ENCODE data around the gene SPIB.

DNA sequence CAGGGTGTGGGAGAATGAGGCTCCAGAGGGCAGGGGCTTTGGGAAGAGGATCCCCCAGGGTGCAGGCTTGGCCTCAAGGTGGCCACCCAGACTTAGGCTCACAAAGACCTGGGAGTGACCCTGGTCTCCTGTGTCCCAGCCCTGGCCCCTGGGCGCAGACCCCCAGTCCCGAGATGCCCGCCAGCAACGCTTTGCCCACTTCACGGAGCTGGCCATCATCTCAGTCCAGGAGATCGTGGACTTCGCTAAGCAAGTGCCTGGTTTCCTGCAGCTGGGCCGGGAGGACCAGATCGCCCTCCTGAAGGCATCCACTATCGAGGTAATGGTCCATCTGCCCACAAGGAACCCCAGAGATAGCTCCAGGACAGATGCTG lies 39.9 kb upstream of the SPIB start:
- no peak for TF ChIP-seq CTCF (IDR thresholded peaks at IDR 0.05)
- no peak for TF ChIP-seq POLR2A (IDR thresholded peaks at IDR 0.05; ENCODE audit: low read depth)
- no peak for TF ChIP-seq POLR2AphosphoS5 (IDR thresholded peaks at IDR 0.05)
